ENCODE measurements around the gene MROH2A. TPM values are rescaled to one million over a fixed set of nuclear protein-coding genes. Genes with fewer than 3 reads are reported as not detected.

Gene MROH2A
- total and polyA plus RNA-seq, 9 of the 15 experiments (the other 6 are each of a cell fraction or from before 2014, with no cell fraction given) = 0.03 TPM; not detected in 8

DNA sequence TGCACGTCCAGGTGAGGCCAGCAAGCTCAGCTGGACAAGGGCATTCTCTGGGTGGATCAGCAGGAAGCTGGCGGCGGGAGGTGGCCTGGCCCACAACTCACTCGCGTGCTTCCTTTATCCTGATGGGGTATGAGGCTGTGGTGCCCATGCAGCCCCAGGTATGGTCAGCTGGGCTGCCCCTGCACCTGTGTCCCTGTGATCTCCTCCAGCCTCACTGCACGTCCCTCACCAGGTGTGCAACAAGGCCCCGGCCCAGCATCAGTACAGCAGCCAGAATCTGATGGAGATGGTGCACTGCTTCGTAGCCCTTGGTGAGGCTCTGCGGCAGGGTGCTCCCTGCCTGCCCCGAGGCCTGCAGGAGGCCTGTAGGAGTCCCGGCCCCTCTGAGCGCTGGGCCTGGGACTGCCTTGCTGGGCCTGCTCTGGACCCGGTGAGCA lies 17.6 kb downstream of the MROH2A start:
- intact Hi-C loops (cut with micrococcal nuclease) = no loop called here
- no peak overlapping the region for H3K4me2 ChIP-seq (ENCODE audit: insufficient read depth, low read length)
- WGBS (ENCODE audit: insufficient coverage, low coverage, missing lambda C conversion rate) = 9% methylated on average over 9 of the region's 13 CpGs
- no peak overlapping the region for H3K9ac ChIP-seq (ENCODE audit: insufficient read depth in 1 of 2, low read depth in 2 of 2, low read length in 2 of 2)
- no peaks in the 10 kb centered on the region for H3K36me3 ChIP-seq (ENCODE audit: control insufficient read depth, insufficient read depth, low read length)
- DNase-seq (ENCODE audit: extremely low read depth in 1 of 4, low spot score in 3 of 4) (no peak), FAIRE-seq (no peak), ATAC-seq (no peak)
- H3K4me1 ChIP-seq (replicated peaks in 1 of 2; ENCODE audit: control insufficient read depth in 2 of 2, insufficient read depth in 2 of 2, low read length in 2 of 2) = no peaks in the 10 kb centered on the region; a peak in 1 of 5 replicates
- in situ Hi-C loops (cut with MboI) = no loop called here
- no peaks in the 10 kb centered on the region for H3K9me1 ChIP-seq (ENCODE audit: control insufficient read depth, insufficient read depth, low read length)
- no TSS peak for BruUV-seq (replicated peaks)
- TF ChIP-seq, protein P1, sequence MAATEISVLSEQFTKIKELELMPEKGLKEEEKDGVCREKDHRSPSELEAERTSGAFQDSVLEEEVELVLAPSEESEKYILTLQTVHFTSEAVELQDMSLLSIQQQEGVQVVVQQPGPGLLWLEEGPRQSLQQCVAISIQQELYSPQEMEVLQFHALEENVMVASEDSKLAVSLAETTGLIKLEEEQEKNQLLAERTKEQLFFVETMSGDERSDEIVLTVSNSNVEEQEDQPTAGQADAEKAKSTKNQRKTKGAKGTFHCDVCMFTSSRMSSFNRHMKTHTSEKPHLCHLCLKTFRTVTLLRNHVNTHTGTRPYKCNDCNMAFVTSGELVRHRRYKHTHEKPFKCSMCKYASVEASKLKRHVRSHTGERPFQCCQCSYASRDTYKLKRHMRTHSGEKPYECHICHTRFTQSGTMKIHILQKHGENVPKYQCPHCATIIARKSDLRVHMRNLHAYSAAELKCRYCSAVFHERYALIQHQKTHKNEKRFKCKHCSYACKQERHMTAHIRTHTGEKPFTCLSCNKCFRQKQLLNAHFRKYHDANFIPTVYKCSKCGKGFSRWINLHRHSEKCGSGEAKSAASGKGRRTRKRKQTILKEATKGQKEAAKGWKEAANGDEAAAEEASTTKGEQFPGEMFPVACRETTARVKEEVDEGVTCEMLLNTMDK (IDR thresholded peaks at IDR 0.05; ENCODE audit: borderline replicate concordance, insufficient read depth, low read depth, low read length, poor library complexity, severe bottlenecking) = no peak
- TF ChIP-seq SMAD4 (CRISPR knock-in tag; conservative IDR thresholded peaks at IDR 0.05) (no peak), PCBP2 (IDR thresholded peaks at IDR 0.05; ENCODE audit: low read depth, low read length, poor library complexity, severe bottlenecking) (no peak), ZNF184 (CRISPR knock-in tag; IDR thresholded peaks at IDR 0.05) (no peak), ZNF408 (CRISPR knock-in tag; IDR thresholded peaks at IDR 0.05; ENCODE audit: low read depth) (no peak), HNRNPK (IDR thresholded peaks at IDR 0.05; ENCODE audit: low read depth, low read length, poor library complexity, severe bottlenecking) (no peak), ILK (tag; IDR thresholded peaks at IDR 0.05; ENCODE audit: borderline replicate concordance, low read depth) (no peak), SP2 (IDR thresholded peaks at IDR 0.05; ENCODE audit: extremely low read depth, low read depth, low read length, poor library complexity, severe bottlenecking) (no peak), PHB2 (IDR thresholded peaks at IDR 0.05; ENCODE audit: low read depth) (no peak), SNRNP70 (optimal IDR thresholded peaks at IDR 0.05; ENCODE audit: low read depth, low read length) (no peak), STAT5A (IDR thresholded peaks at IDR 0.05; ENCODE audit: borderline replicate concordance, low read length) (no peak), POLR2AphosphoS5 (IDR thresholded peaks at IDR 0.05; ENCODE audit: control insufficient read depth, insufficient read depth, low read depth, low read length) (no peak), MCM2 (IDR thresholded peaks at IDR 0.05; ENCODE audit: low read depth) (no peak), DACH1 (IDR thresholded peaks at IDR 0.05; ENCODE audit: partially characterized antibody) (no peak), SAFB (IDR thresholded peaks at IDR 0.05; ENCODE audit: borderline replicate concordance, low read depth, low read length) (no peak)
- TF ChIP-seq, protein P2, sequence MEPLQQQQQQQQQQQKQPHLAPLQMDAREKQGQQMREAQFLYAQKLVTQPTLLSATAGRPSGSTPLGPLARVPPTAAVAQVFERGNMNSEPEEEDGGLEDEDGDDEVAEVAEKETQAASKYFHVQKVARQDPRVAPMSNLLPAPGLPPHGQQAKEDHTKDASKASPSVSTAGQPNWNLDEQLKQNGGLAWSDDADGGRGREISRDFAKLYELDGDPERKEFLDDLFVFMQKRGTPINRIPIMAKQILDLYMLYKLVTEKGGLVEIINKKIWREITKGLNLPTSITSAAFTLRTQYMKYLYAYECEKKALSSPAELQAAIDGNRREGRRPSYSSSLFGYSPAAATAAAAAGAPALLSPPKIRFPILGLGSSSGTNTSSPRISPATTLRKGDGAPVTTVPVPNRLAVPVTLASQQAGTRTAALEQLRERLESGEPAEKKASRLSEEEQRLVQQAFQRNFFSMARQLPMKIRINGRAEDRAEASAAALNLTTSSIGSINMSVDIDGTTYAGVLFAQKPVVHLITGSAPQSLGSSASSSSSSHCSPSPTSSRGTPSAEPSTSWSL (CRISPR knock-in tag; IDR thresholded peaks at IDR 0.05; ENCODE audit: borderline replicate concordance) = no peak
- TF ChIP-seq, protein P3, sequence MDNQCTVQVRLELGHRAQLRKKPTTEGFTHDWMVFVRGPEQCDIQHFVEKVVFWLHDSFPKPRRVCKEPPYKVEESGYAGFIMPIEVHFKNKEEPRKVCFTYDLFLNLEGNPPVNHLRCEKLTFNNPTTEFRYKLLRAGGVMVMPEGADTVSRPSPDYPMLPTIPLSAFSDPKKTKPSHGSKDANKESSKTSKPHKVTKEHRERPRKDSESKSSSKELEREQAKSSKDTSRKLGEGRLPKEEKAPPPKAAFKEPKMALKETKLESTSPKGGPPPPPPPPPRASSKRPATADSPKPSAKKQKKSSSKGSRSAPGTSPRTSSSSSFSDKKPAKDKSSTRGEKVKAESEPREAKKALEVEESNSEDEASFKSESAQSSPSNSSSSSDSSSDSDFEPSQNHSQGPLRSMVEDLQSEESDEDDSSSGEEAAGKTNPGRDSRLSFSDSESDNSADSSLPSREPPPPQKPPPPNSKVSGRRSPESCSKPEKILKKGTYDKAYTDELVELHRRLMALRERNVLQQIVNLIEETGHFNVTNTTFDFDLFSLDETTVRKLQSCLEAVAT (IDR thresholded peaks at IDR 0.05) = no peak
- no peaks in the 10 kb centered on the region for H3K9me3 ChIP-seq (replicated peaks; ENCODE audit: control insufficient read depth, insufficient read depth, low read depth, low read length)
- no peak overlapping the region for H2AFZ ChIP-seq (ENCODE audit: low read depth, low read length)
- ChIA-PET POLR2A (no interaction called here), CTCF (ENCODE audit: low intra/inter-chr PET ratio) (no interaction called here)
- H3K4me3 ChIP-seq = no peak overlapping the region
- peaks cover 0 to 38% of the 10 kb centered on the region in 2 experiments; a peak in 2 of 5 replicates for H3K27me3 ChIP-seq (ENCODE audit: control insufficient read depth in 2 of 2, insufficient read depth in 2 of 2, low read length in 2 of 2)
- no peaks in the 10 kb centered on the region for H3K79me2 ChIP-seq (ENCODE audit: control insufficient read depth, insufficient read depth, low read length)
- no peak overlapping the region for H3K27ac ChIP-seq (ENCODE audit: extremely low read depth, low read depth, low read length)
- no peaks in the 10 kb centered on the region for H4K20me1 ChIP-seq (replicated peaks; ENCODE audit: control insufficient read depth, insufficient read depth, low read length)
